K562 treated with DMSO at 1 percent for 12 hours (cell line): ENCODE data around the gene DCC. TPM values are rescaled to one million over a fixed set of nuclear protein-coding genes. Genes with fewer than 3 reads are reported as not detected.

Experiments used
- total RNA-seq: library from RNA; unstranded; fragments of 300-600 nt; gene quantifications from 2 replicates; pipeline ENCODE4 v1.2.3, GENCODE V29; 2022; ENCODE audit not compliant: insufficient read depth

The DCC gene
- not detected in 2 replicates for total RNA-seq

GRCh38 chr18:52339891-52340371, at the start of gene DCC:
Gene DCC, plus strand, starts transcription at chr18:52340197. Its CDS starts 591 bp downstream, at chr18:52340788.

